Measurements from ENCODE around the gene LETM1. TPM values are rescaled to one million over a fixed set of nuclear protein-coding genes. Genes with fewer than 3 reads are reported as not detected.

The LETM1 gene
- total RNA-seq, 1 donor from 2014 or later, result 60.3 TPM

DNA sequence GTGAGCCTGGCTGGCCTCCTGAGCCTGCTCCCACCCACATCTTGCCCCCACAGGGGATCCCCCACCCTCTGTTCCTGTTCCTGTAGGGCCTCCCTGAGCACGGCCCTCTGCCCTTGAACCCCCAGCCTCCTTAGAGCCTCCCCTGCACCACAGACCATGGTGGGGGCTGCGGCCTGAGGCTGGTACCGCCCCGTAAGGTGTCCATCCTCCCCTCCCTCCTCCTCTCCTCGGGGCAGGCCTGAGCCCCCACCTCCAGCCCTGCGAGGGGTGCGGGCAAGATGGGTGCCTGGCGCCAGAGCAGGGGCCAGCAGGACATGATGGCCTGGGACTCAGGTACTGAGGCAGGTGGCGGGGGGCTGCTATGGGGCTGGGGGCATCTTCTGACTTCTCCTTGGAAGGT, 91.3 kb downstream of the LETM1 start:
- no peak overlapping the region for H3K27ac Mint-ChIP-seq (ENCODE audit: unreplicated experiment)

DNA sequence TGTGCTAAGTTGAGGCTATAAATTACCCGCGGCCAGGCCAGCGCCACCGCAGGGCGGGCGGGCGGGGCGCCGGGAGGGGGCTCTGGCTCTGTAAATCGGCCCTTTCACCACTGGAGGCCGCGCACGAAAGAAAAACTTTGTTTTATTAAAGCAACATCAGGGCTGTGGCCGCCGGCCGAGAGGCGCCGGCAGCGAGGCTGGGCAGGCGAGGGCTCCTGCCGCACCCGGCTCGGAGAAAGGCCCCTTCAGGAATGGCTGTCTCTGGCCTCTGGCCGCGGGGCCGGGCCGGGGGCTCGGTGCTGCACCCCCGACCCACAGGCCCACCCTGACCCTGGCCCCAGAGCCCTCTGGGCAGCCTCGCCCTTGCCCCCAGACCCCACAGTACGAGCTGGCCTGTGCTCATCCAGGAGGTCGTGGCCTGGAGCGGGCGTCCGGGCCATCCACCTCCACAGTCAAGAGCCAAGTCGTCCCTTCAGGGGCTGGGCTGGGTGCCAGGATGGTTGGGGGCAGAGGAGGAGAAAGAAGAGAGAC, 92.3 kb downstream of the LETM1 start:
- Histone ChIP-seq H3K79me2 (ENCODE audit: insufficient read depth, low read length) (no peaks in the 10 kb centered on the region), H2AFZ (ENCODE audit: low read depth, low read length) (peak overlapping the region; percentile 63), H3K36me3 (ENCODE audit: insufficient read depth, low read length) (no peaks in the 10 kb centered on the region), H3K27ac (ENCODE audit: low read depth, low read length) (no peak overlapping the region), H4K20me1 (ENCODE audit: insufficient read depth, low read length) (no peaks in the 10 kb centered on the region), H3K27me3 (ENCODE audit: insufficient read depth, low read length) (no peaks in the 10 kb centered on the region), H3K4me2 (ENCODE audit: low read length) (peak overlapping the region; percentile 75), H3K4me3 (ENCODE audit: insufficient read depth, low read depth, low read length) (peak overlapping the region; percentile 5), H3K9me3 (ENCODE audit: insufficient read depth, low read depth, low read length) (no peaks in the 10 kb centered on the region), H3K4me1 (ENCODE audit: insufficient read depth, low read length) (no peaks in the 10 kb centered on the region), H3K9ac (ENCODE audit: low read length) (peak overlapping the region; percentile 58)
- no peak for FAIRE-seq
- Mint-ChIP-seq H3K27me3 (ENCODE audit: low read depth, unreplicated experiment) (peaks cover 6% of the 10 kb centered on the region), H3K4me1 (ENCODE audit: low read depth, unreplicated experiment) (no peaks in the 10 kb centered on the region), H3K4me3 (ENCODE audit: unreplicated experiment) (no peak overlapping the region), H3K27ac (ENCODE audit: unreplicated experiment) (no peak overlapping the region), H3K9me3 (ENCODE audit: unreplicated experiment) (no peaks in the 10 kb centered on the region), H3K36me3 (ENCODE audit: low read depth, unreplicated experiment) (no peaks in the 10 kb centered on the region)
- no peak for DNase-seq (ENCODE audit: low read depth)
- TF ChIP-seq CTCF (IDR thresholded peaks at IDR 0.05; ENCODE audit: insufficient read depth, low read depth, low read length) (no peak), EZH2 (IDR thresholded peaks at IDR 0.05; ENCODE audit: insufficient read depth, low read length) (no peak)

More for the DNA sequence above, 91.3 kb downstream of the LETM1 start:
- no peaks in the 10 kb centered on the region for H3K36me3 Mint-ChIP-seq (ENCODE audit: low read depth, unreplicated experiment)
- Histone ChIP-seq H3K4me1 (ENCODE audit: insufficient read depth, low read length) (no peaks in the 10 kb centered on the region), H3K36me3 (ENCODE audit: insufficient read depth, low read length) (no peaks in the 10 kb centered on the region), H4K20me1 (ENCODE audit: insufficient read depth, low read length) (no peaks in the 10 kb centered on the region), H3K9ac (ENCODE audit: low read length) (no peak overlapping the region), H2AFZ (ENCODE audit: low read depth, low read length) (no peak overlapping the region), H3K4me2 (ENCODE audit: low read length) (no peak overlapping the region), H3K9me3 (ENCODE audit: insufficient read depth, low read depth, low read length) (no peaks in the 10 kb centered on the region), H3K27ac (ENCODE audit: low read depth, low read length) (no peak overlapping the region), H3K79me2 (ENCODE audit: insufficient read depth, low read length) (no peaks in the 10 kb centered on the region), H3K27me3 (ENCODE audit: insufficient read depth, low read length) (no peaks in the 10 kb centered on the region), H3K4me3 (ENCODE audit: insufficient read depth, low read depth, low read length) (no peak overlapping the region)
- no peak overlapping the region for H3K4me3 Mint-ChIP-seq (ENCODE audit: unreplicated experiment)
- no peaks in the 10 kb centered on the region for H3K4me1 Mint-ChIP-seq (ENCODE audit: low read depth, unreplicated experiment)
- TF ChIP-seq CTCF (IDR thresholded peaks at IDR 0.05; ENCODE audit: insufficient read depth, low read depth, low read length) (no peak), EZH2 (IDR thresholded peaks at IDR 0.05; ENCODE audit: insufficient read depth, low read length) (no peak)
- peaks cover 6% of the 10 kb centered on the region for H3K27me3 Mint-ChIP-seq (ENCODE audit: low read depth, unreplicated experiment)
- FAIRE-seq, result no peak
- DNase-seq (ENCODE audit: low read depth), result no peak
- no peaks in the 10 kb centered on the region for H3K9me3 Mint-ChIP-seq (ENCODE audit: unreplicated experiment)

DNA sequence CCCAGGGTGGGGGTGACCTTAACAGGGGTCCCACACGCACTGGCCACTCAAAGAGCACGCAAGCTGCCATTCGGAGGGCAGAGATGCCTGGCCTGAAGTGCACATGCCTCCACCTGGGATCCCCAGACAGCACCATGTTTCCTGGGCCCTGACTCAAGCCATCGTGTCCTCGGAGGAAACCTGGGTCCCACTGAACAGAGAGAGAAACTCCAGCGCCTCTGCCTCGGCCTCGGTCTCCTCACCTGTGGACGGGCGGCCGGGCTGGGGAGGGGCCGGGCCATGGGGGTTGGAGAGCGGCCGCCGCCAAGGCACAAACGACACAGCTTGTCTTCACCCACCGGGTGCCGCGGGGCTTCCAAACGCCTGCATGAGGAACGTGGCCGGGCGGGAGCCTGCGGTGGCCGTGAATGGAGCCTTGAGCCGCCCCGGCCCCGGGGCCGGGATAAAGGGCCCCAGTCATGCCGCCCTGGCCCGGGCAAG, 92.8 kb downstream of the LETM1 start:
- Histone ChIP-seq H3K4me3 (ENCODE audit: insufficient read depth, low read depth, low read length) (no peak overlapping the region), H3K9me3 (ENCODE audit: insufficient read depth, low read depth, low read length) (no peaks in the 10 kb centered on the region), H3K27me3 (ENCODE audit: insufficient read depth, low read length) (no peaks in the 10 kb centered on the region), H3K27ac (ENCODE audit: low read depth, low read length) (no peak overlapping the region), H4K20me1 (ENCODE audit: insufficient read depth, low read length) (no peaks in the 10 kb centered on the region), H3K79me2 (ENCODE audit: insufficient read depth, low read length) (no peaks in the 10 kb centered on the region), H3K4me1 (ENCODE audit: insufficient read depth, low read length) (no peaks in the 10 kb centered on the region), H3K9ac (ENCODE audit: low read length) (no peak overlapping the region), H3K36me3 (ENCODE audit: insufficient read depth, low read length) (no peaks in the 10 kb centered on the region), H2AFZ (ENCODE audit: low read depth, low read length) (no peak overlapping the region), H3K4me2 (ENCODE audit: low read length) (peak overlapping the region; percentile 64)
- H3K36me3 Mint-ChIP-seq (ENCODE audit: low read depth, unreplicated experiment), result no peaks in the 10 kb centered on the region
- no peaks in the 10 kb centered on the region for H3K4me1 Mint-ChIP-seq (ENCODE audit: low read depth, unreplicated experiment)
- peaks cover 6% of the 10 kb centered on the region for H3K27me3 Mint-ChIP-seq (ENCODE audit: low read depth, unreplicated experiment)
- no peaks in the 10 kb centered on the region for H3K9me3 Mint-ChIP-seq (ENCODE audit: unreplicated experiment)
- DNase-seq (ENCODE audit: low read depth) (no peak), FAIRE-seq (no peak)
- TF ChIP-seq CTCF (IDR thresholded peaks at IDR 0.05; ENCODE audit: insufficient read depth, low read depth, low read length), result no peak
- TF ChIP-seq EZH2 (IDR thresholded peaks at IDR 0.05; ENCODE audit: insufficient read depth, low read length), result no peak
- no peak overlapping the region for H3K27ac Mint-ChIP-seq (ENCODE audit: unreplicated experiment)
- H3K4me3 Mint-ChIP-seq (ENCODE audit: unreplicated experiment), result no peak overlapping the region

All from astrocyte (in vitro differentiated cells and primary cell).